ENCODE measurements around the gene GALNT12.

DNA sequence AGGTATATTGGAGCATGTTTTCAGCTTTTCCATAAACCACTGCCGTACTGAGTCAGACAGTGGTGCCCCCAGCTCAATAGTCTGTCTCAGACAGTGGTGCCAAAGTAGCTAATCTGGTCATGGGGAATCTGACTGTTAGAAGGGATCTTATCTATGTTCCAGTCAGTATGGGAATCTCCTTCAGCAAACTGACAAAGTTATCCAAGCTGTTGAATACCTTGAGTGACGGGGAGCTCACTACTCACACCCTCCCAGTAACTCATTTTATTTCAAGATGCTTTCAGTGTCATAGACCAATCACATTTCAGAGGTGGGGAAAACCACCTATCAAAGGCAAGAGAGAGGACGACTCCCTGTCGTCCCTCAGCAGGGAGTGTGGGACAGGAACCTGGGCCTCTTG lies 29.9 kb upstream of the GALNT12 start:
- TF ChIP-seq, protein P1, sequence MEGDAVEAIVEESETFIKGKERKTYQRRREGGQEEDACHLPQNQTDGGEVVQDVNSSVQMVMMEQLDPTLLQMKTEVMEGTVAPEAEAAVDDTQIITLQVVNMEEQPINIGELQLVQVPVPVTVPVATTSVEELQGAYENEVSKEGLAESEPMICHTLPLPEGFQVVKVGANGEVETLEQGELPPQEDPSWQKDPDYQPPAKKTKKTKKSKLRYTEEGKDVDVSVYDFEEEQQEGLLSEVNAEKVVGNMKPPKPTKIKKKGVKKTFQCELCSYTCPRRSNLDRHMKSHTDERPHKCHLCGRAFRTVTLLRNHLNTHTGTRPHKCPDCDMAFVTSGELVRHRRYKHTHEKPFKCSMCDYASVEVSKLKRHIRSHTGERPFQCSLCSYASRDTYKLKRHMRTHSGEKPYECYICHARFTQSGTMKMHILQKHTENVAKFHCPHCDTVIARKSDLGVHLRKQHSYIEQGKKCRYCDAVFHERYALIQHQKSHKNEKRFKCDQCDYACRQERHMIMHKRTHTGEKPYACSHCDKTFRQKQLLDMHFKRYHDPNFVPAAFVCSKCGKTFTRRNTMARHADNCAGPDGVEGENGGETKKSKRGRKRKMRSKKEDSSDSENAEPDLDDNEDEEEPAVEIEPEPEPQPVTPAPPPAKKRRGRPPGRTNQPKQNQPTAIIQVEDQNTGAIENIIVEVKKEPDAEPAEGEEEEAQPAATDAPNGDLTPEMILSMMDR (optimal IDR thresholded peaks at IDR 0.05 in 1 of 3, IDR thresholded peaks at IDR 0.05 in 1 of 3, conservative IDR thresholded peaks at IDR 0.05 in 1 of 3; ENCODE audit: extremely low read depth in 1 of 3, insufficient read depth in 2 of 3, low read length in 3 of 3): no peak
- no peak for TF ChIP-seq EZH2 (IDR thresholded peaks at IDR 0.05; ENCODE audit: low read length)
